Urinary bladder (tissue), 4 donors: ENCODE data around the gene TCF12. TPM values are rescaled to one million over a fixed set of nuclear protein-coding genes. Genes with fewer than 3 reads are reported as not detected.

Experiments used
- DNase-seq: peaks from one replicate; pipeline ENCODE4 v3.0.0-alpha.2; 2015; ENCODE audit errors: extremely low spot score
- H3K27ac ChIP-seq: one replicate; pipeline ENCODE4 v1.5.1; 2013; ENCODE audit warnings: low read depth, mild to moderate bottlenecking, moderate library complexity
- H3K36me3 ChIP-seq: one replicate; pipeline ENCODE4 v1.6.1; 2013; ENCODE audit warnings: mild to moderate bottlenecking, moderate library complexity; ENCODE audit not compliant: insufficient read depth
- H3K4me1 ChIP-seq: one replicate; pipeline ENCODE4 v1.6.1; 2013; ENCODE audit warnings: mild to moderate bottlenecking, moderate library complexity; ENCODE audit not compliant: insufficient read depth
- H3K4me3 ChIP-seq: one replicate; pipeline ENCODE4 v1.5.1; 2013; ENCODE audit warnings: low read depth, low read length
- WGBS: extraction: QIAGEN DNeasy Blood & Tissue Kit; methylation state at CpG from one replicate; pipeline ENCODE4 v1.1.7; 2013; 5-methylcytosine and 5-hydroxymethylcytosine counted together
- polyA plus RNA-seq: library from polyadenylated mRNA; stranded (reverse); fragments of 200-250 nt; gene quantifications from one replicate; pipeline ENCODE4 v1.2.3, GENCODE V29; 2013
- total RNA-seq: library from RNA; depleted of rRNA; stranded (reverse); fragments of >200 nt; gene quantifications from one replicate; pipeline ENCODE4 v1.2.3, GENCODE V29; 2014
- donor health status: healthy with polysubstance abuse.
- donor health status: healthy.

Gene TCF12
- total and polyA plus RNA-seq, 2 donors: 55.0 to 241 TPM

DNA sequence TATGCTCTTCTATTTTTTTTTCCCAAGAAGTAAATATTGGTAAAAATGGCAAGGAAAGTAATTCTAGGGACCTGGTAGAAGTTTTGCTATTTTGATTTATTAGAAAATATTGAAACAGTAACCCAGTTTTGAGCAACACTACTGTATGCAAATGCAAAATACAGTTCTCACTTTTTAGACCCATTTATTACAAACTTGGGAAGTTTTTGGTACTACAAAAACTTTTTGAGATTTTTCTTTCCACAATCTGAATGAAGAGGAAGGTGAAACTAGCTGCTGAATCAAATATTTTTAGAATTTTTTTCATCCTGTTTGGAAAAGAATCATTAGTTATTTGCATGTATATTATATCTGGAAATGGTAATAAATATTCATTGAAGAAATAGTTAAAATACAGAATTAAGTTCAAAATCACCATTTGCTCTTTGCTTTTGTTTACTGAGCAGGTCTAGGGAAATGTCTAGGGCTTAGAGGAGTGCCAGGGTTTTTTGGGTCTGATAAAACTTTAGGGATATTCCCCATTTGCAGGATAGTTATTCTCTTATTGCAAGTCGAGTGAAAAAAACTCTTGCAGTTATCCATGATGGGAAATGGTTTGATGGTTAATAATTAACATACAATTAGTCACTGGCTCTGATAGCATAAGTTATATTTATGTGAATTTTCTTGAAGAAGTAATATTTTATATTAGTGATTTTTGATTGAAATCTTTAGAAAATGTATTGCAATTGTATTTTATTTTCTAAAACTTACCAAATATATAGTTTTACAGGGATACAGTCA, 47.0 kb downstream of the TCF12 start:
- H3K4me1 ChIP-seq: no peaks in the 10 kb centered on the region
- DNase-seq: no peak
- no peaks in the 10 kb centered on the region for H3K36me3 ChIP-seq
- 85% methylated on average over 1 of the region's 1 CpG for whole genome bisulfite sequencing
- no peak overlapping the region for H3K27ac ChIP-seq
- no peak overlapping the region for H3K4me3 ChIP-seq

DNA sequence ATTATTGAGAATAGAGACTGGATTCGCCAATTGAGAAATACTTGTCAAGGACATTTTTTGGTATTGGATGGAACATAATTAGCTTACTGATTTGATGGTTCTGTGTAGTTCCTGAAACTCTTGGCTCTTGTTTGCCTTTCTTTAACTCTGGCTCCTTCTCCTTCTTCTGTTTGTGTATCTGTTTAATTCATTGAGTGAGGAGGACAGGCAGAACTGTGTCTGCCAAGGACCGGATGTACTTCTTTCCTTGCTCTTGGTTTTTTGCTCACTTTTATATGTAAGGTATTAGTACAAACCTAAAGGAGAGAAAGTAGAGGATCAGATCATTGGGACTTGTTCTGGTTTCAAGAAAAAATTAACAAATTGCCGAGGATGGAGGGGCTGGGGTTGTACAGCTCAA, 48.9 kb downstream of the TCF12 start:
- WGBS: 83% methylated on average over 3 of the region's 3 CpGs
- peaks cover 1% of the 10 kb centered on the region for H3K4me1 ChIP-seq
- H3K27ac ChIP-seq: no peak overlapping the region
- no peak overlapping the region for H3K4me3 ChIP-seq
- H3K36me3 ChIP-seq: no peaks in the 10 kb centered on the region
- DNase-seq: no peak

DNA sequence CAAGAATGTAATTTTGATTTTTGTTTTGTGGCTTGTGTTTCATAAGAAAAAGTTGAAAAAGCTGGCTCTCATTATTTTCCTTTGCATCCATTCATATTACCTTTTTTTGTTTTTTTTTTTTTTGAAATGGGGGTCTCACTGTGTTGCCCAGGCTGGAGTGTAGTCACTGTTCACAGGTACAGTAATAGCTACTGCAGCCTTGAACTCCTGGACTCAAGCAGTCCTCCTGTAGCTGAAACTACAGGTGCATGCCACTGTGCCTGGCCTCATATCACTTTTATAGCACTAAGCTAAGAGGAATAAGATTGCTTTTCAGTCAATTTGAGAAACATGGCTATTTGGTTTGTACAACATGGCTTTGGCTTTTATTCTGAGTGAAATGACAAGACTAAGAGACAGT, 49.8 kb downstream of the TCF12 start:
- no peak for DNase-seq
- Histone ChIP-seq H3K36me3 (no peaks in the 10 kb centered on the region), H3K4me1 (peaks cover 1% of the 10 kb centered on the region), H3K27ac (no peak overlapping the region), H3K4me3 (no peak overlapping the region)

DNA sequence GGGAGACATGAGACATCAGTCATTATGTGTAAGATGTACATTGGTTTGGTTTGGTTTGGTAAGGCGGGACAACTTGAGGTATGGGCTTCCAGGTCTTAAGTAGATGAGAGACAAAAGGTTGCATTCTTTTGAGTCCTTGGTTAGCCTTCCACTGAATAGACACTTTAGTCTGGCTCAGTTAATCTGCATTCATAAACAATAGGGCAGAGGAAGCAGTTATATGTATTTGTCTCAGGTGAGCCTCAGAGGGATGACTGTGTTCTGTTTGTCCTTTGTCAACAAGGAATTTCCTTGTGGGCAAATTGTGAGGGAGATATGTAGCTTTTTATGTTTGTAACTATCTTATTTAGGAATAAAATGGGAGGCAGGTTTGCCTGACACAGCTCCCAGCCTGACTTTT, 50.4 kb downstream of the TCF12 start:
- WGBS: 100% methylated on average over 1 of the region's 1 CpG
- Histone ChIP-seq H3K27ac (no peak overlapping the region), H3K36me3 (no peaks in the 10 kb centered on the region), H3K4me3 (no peak overlapping the region), H3K4me1 (peaks cover 1% of the 10 kb centered on the region)
- no peak for DNase-seq

DNA sequence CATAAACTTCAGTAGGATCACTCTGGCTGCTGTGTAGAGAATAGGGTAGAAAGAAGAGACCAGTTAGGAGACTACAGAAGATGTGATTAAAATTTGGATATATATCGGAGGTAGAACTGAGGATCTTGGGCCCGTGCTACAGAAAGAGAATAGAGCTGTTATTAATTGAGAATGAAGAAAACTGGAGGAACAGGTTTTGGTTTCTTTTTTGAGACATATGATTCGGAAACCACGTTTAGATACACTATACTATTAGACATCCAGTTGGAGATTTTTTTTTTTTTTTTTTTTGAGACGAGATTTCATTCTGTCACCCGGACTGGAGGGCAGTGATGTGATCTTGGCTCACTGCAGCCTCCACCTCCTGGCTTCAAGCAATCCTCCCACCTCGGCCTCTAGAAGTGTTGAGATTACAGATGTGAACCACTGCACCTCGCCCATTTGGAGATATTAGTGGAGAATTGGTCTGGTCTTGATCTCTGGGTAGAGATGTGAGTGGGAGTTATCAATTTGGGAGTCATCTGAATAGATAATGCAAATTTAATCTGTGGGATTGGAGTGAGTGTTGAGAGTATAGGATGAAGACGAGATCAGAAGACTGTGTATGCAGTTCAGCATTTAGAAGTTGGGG, 50.9 kb downstream of the TCF12 start:
- Histone ChIP-seq H3K4me1 (peaks cover 1% of the 10 kb centered on the region), H3K4me3 (no peak overlapping the region), H3K36me3 (no peaks in the 10 kb centered on the region), H3K27ac (no peak overlapping the region)
- WGBS: 83% methylated on average over 9 of the region's 9 CpGs
- no peak for DNase-seq

DNA sequence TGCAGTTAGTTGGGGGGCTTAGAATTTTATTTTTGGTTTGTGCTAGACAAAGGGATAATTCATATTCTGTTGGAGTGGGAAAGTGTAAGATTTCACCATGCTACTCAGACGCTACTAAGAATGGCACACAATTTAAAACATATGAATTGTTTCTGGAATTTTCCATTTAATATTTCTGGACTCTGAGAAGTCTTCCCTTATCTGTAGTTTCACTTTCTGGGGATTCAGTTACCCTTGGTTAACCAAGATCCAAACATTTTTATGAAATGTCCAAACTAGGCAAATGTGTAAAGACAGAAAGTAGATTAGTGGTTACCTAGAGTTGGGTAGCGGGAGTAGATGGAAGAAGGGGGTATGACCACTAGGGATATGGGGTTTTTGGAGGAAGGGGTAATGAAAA, 53.1 kb downstream of the TCF12 start:
- H3K4me3 ChIP-seq: no peak overlapping the region
- 89% methylated on average over 2 of the region's 2 CpGs for WGBS
- H3K27ac ChIP-seq: no peak overlapping the region
- DNase-seq: no peak
- no peaks in the 10 kb centered on the region for H3K36me3 ChIP-seq
- H3K4me1 ChIP-seq: peaks cover 1% of the 10 kb centered on the region

DNA sequence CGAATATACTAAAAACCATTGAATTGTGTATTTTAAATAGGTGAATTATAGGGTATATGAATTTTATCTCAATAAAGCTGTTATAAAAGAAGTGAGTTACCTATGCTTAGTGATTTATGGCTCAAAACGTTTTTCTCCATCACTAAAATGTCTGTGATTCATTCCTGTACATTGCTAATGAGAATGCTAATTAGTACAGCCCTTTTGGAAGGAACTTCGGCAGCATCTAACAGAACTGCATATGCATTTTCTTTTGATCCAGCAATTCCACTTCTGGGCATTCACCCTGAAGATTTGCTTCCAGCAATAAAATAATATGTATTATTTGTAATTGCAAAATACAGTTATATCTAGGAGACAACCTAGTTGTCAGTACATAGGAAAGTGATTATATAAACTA, 53.6 kb downstream of the TCF12 start:
- DNase-seq: no peak
- H3K27ac ChIP-seq: no peak overlapping the region
- 59% methylated on average over 3 of the region's 3 CpGs for WGBS
- H3K36me3 ChIP-seq: no peaks in the 10 kb centered on the region
- H3K4me3 ChIP-seq: no peak overlapping the region
- H3K4me1 ChIP-seq: peaks cover 1% of the 10 kb centered on the region

DNA sequence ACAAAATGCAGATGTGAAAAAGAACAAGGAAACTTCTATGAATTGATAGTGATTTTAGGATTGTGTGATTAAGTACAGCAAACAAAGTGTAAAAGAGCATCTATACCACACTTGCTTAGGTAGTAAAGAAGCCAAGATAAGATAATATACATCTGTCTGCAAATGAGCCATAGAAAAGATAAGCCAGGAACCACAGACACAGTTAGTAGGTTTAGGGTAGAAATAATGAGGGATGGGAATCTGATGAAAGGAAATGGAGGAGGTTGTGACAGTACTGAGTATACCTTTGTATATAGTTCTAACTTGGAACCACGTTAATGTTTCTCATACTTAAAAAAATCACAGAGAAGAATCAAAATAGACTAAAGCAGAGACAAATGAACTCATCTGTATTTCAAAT, 54.0 kb downstream of the TCF12 start:
- no peak overlapping the region for H3K4me3 ChIP-seq
- no peak overlapping the region for H3K27ac ChIP-seq
- H3K4me1 ChIP-seq: peaks cover 2% of the 10 kb centered on the region
- H3K36me3 ChIP-seq: no peaks in the 10 kb centered on the region
- 57% methylated on average over 1 of the region's 1 CpG for WGBS
- no peak for DNase-seq

DNA sequence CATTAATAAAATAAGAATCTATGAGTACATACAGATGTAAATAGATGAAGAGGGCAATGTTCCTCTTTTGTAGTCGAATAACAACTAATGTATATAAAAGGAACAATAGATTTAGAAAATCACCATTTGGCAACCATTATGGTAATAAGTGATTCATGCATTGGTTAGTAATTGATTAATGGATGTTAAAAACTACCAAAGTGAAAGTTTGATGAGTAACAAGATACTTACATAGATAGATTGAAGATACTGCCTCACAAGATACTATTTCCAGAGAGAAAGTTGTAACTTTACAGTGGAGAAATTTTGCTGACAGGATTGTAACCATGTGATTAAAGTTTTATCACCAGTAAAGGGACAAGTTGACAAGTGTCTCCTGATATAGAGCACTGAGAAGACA, 55.0 kb downstream of the TCF12 start:
- H3K36me3 ChIP-seq: no peaks in the 10 kb centered on the region
- H3K4me3 ChIP-seq: no peak overlapping the region
- DNase-seq: no peak
- no peak overlapping the region for H3K27ac ChIP-seq
- WGBS: 89% methylated on average over 1 of the region's 1 CpG
- H3K4me1 ChIP-seq: peaks cover 3% of the 10 kb centered on the region

DNA sequence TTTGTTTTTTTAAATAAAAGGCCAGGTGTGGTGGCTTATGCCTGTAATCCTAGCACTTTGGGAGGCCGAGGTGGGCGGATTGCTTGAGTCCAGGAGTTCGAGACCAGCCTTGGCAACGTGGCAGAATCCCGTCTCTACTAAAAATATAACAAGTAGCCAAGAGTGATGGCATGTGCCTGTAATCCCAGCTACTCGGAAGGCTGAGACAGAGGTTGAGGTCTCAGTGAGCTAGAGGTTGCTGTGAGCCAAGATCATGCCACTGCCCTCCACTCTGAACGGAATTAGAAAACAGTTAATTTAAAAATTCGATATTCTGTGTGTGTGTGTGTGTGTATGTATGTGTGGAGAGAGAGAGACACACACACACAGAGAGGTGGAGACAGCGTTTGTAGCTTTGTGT, 58.8 kb downstream of the TCF12 start:
- Histone ChIP-seq H3K4me3 (no peak overlapping the region), H3K36me3 (no peaks in the 10 kb centered on the region), H3K4me1 (peaks cover 3% of the 10 kb centered on the region), H3K27ac (no peak overlapping the region)
- DNase-seq: no peak
- WGBS: 78% methylated on average over 9 of the region's 9 CpGs

DNA sequence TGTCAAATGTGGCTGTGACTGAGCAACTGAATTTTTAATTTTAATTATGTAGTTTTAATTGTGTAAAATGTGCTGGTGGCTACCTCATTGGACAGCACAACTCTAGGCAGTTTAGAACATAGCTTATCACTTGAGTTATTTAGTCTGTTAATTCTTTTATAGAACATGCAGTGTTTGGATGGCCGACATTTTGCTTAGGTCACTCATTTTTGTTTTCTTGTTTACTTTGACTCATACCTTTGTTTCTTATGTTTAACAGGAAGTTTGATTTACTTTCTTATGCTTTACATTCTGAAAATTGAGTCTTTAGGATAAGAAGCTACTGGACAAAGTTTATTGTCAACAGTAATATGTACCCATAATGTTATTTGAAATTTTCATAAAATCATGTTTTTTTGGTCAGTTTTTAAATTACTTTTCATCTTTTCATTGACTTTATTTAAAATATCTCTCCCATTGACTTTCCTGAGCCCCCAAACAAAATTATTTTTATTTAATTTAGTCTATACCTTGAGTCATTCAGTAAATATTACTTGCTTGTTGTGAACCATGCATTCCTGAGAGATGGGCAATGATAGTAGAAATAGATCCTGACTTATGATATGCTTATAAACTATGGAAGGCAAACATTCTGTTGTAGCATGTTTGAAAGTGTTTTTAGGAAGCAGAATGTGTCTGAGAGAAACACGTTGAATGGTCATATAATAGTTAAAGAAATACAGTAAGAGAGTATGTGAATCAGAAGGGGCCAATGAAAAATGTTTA, 60.6 kb downstream of the TCF12 start:
- Histone ChIP-seq H3K27ac (no peak overlapping the region), H3K4me1 (peaks cover 3% of the 10 kb centered on the region), H3K36me3 (no peaks in the 10 kb centered on the region), H3K4me3 (no peak overlapping the region)
- 90% methylated on average over 2 of the region's 2 CpGs for WGBS
- no peak for DNase-seq

DNA sequence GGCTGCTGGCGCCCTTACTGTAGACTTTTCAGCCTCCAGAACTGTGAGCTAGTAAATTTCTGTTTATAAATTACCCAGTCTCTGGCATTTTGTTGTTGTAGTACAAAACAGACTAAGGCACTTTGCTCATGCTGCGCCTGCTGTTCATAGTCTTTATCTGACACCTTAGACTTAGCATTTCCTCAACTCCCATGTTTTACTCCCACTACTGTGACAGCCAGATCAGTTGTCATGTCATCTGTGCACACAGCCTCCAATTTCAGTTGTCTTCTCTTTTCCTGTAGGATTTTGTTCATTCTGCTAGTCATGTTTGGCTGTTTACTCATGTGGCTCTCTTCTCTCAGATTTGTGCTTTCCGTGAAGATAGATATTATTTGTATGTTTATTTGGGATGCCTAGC, 62.0 kb downstream of the TCF12 start:
- H3K4me3 ChIP-seq: no peak overlapping the region
- WGBS: 91% methylated on average over 3 of the region's 3 CpGs

DNA sequence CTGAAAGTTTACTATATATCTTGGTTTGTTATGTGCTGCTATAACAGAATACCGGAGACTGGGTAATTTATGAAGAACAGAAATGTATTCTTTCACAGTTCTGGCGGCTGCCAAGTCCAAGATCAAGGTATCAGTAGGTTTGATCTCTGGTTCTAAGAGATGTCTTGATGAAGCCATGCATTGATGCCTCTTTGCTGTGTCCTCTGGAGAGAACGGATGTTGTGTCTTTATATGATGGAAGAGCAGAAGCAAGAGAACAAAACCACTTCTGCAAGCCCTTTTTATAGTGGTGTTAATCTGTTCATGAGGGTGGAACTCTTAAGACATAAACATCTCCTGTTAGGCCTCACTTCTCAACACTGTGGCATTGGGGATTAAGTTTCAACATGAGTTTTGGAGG, 62.7 kb downstream of the TCF12 start:
- no peak for DNase-seq
- Histone ChIP-seq H3K27ac (no peak overlapping the region), H3K4me1 (peaks cover 3% of the 10 kb centered on the region), H3K36me3 (no peaks in the 10 kb centered on the region), H3K4me3 (no peak overlapping the region)
- 86% methylated on average over 3 of the region's 3 CpGs for WGBS

More for the DNA sequence above, 62.0 kb downstream of the TCF12 start:
- no peaks in the 10 kb centered on the region for H3K36me3 ChIP-seq
- DNase-seq: no peak
- peaks cover 3% of the 10 kb centered on the region for H3K4me1 ChIP-seq
- no peak overlapping the region for H3K27ac ChIP-seq

DNA sequence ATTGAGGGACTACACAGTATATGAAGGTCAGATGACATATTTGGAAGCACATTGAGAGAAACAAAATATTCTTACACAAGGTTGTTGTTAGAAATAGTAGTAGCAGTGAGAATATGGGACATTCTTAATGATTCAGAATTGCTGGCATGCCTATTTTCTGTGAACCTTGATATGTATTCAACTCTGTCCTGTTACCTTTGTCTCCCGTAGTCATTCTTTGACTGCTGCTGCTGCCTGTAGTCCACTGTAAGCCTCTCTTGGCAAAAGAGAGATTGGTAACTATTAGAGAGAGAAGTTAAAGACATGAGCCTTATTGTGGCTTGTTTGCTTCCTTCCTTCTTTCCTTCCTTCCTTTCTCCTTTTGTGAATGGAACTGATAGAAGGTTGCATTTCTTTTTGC, 64.5 kb downstream of the TCF12 start:
- Histone ChIP-seq H3K4me3 (no peak overlapping the region), H3K36me3 (no peaks in the 10 kb centered on the region), H3K4me1 (peaks cover 2% of the 10 kb centered on the region), H3K27ac (no peak overlapping the region)
- 58% methylated on average over 1 of the region's 1 CpG for WGBS
- DNase-seq: no peak
